ENCODE measurements around the gene NANOS2. TPM values are rescaled to one million over a fixed set of nuclear protein-coding genes. Genes with fewer than 3 reads are reported as not detected.
A peak's percentile ranks its signal among the peaks of the same experiment; 100 is the strongest.

Gene NANOS2
- total and polyA plus RNA-seq, 2 of the 13 experiments (the other 11 are each of a cell fraction or from before 2014, with no cell fraction given): not detected

- TF ChIP-seq ZNF704 (CRISPR knock-in tag; IDR thresholded peaks at IDR 0.05; ENCODE audit: borderline replicate concordance): no peak
- TF ChIP-seq SMAD9 (CRISPR knock-in tag; IDR thresholded peaks at IDR 0.05): no peak
- peak; percentile 40; the same call in 1 of the 2 replicates for TF ChIP-seq ARNT2 (CRISPR knock-in tag; IDR thresholded peaks at IDR 0.05; ENCODE audit: low read depth)
- TF ChIP-seq DZIP1 (CRISPR knock-in tag; IDR thresholded peaks at IDR 0.05): no peak
- no peak for TF ChIP-seq ZKSCAN1 (IDR thresholded peaks at IDR 0.05; ENCODE audit: low read length)
- TF ChIP-seq ZKSCAN8 (CRISPR knock-in tag; IDR thresholded peaks at IDR 0.05; ENCODE audit: borderline replicate concordance): no peak
- peak; percentile 41; the same call in 1 of the 2 replicates for TF ChIP-seq ZNF430 (CRISPR knock-in tag; IDR thresholded peaks at IDR 0.05)
- TF ChIP-seq POLR2A (IDR thresholded peaks at IDR 0.05; ENCODE audit: insufficient read depth in 1 of 2, low read depth in 2 of 2, low read length in 2 of 2): no peak
- no peak for TF ChIP-seq ARID5B (CRISPR knock-in tag; IDR thresholded peaks at IDR 0.05)
- TF ChIP-seq MIER2 (CRISPR knock-in tag; IDR thresholded peaks at IDR 0.05): peak; percentile 97
- no peak for TF ChIP-seq PTBP1 (IDR thresholded peaks at IDR 0.05; ENCODE audit: low read depth, low read length, poor library complexity, severe bottlenecking)
- TF ChIP-seq THAP11 (CRISPR knock-in tag; IDR thresholded peaks at IDR 0.05): 0 out of 2 replicates have a peak, but pooled peaks have one; percentile 31
- TF ChIP-seq ZSCAN9 (CRISPR knock-in tag; IDR thresholded peaks at IDR 0.05; ENCODE audit: borderline replicate concordance): peak; percentile 87
- TF ChIP-seq DPF2 (CRISPR knock-in tag; IDR thresholded peaks at IDR 0.05; ENCODE audit: borderline replicate concordance, low read depth): no peak
- TF ChIP-seq SPEN (CRISPR knock-in tag; IDR thresholded peaks at IDR 0.05; ENCODE audit: low read depth): 0 out of 2 replicates have a peak, but pooled peaks have one; percentile 20
- TF ChIP-seq CSRNP1 (CRISPR knock-in tag; IDR thresholded peaks at IDR 0.05): 0 out of 2 replicates have a peak, but pooled peaks have one; percentile 47
- TF ChIP-seq ZNF512 (CRISPR knock-in tag; IDR thresholded peaks at IDR 0.05): no peak
Measured at GRCh38 chr19:45952686-45953505, 38.3 kb upstream of the NANOS2 start (continued).

All from HepG2 (cell line).